GM19035 (cell line): Measurements from ENCODE around the gene NMT1.

ENCODE experiments used
- ATAC-seq: cut with Tn5 transposase; IDR thresholded peaks from one replicate; pipeline ENCODE4 v1.9.1; 2021; ENCODE audit not compliant: unreplicated experiment

Gene NMT1

DNA sequence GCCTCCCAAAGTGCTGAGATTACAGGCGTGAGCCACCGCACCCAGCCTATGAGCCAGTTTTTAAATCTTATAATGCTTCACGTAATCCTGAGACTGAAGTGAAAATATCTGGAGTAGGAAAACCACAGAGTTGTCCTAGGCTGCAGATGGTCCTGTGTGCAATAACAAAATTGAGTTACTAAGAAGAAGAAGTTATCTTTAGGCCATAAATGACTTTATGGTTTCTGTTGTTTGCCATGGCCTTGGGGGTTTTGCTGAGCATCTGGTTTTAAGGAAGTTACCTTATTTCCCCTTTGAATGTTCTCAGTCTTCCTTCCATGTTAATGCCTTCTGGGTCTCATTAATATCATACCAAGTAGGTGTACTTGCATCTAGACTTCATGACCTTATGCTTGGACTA lies 16.5 kb downstream of the NMT1 start:
- ATAC-seq, result no peak

DNA sequence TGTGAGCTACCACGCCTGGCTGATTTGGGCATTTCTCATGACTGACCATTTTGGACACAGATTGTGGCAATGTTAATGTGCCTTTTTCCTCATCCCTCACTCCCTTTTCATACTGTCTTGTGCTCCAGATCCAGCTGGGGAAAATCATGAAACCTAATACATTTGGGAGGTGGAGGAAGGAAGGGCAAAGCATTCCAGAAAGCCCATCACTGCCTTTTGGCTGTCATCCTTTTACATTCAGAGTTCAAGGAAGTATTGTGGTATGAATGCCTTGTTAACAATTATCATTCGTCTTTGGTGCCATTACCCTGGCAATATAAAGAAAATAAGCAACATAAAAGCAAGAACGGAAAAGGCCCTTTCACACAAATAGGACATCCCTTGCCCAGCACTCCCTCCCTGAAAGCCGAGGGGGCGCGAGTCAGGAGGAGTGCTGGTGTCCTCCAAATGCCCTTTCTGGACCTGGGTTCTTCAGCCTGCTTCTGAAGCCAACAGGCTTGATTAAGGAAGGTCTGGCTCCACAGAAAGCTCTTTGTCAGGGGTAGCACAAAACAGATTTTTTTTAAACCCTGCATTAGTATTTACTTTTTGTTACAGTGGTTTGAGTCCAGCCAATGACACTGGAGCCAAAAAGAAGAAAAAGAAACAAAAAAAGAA lies 20.1 kb downstream of the NMT1 start:
- no peak for ATAC-seq

DNA sequence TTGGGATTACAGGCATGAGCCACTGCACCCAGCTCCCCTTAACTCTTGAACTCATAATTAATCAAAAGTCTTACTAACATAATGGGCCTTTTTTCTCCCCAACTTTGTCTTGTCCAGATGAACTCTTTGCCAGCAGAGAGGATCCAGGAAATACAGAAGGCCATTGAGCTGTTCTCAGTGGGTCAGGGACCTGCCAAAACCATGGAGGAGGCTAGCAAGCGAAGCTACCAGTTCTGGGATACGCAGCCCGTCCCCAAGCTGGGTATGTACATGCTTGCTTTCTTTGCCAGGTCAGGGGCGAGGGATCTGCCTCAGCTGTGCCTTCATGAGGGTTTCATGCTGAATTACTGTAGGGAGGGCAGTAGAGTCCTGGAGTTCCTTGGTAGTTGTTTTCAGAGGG lies 25.3 kb downstream of the NMT1 start:
- ATAC-seq, result no peak

DNA sequence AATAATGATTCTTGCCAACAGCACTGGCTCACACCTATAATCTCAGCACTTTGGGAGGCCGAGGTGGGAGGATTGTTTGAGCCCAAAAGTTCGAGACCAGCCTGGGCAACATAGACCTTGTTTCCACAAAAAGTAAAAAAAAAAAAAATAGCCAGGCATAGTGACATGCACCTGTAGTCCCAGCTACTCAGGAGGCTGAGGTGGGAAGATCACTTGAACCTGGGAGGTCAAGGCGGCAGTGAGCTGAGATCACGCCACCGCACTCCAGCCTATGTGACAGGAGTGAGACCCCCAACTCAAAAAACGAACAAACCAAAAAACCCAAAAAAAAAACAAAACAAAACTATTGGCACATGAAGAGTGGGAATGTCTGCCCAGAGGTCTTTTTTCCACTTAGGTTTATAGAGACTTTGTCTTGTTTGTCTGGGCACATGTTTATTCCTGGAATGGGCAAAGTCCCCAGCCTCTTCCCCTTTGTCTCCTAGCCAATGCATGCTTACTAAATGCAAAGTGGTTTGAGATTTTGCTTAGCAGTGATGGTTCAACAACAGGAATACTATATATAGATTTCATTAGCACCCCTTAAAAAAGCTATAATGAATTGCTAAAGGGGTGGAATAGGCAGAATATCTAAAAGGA lies 25.9 kb downstream of the NMT1 start:
- ATAC-seq, result no peak

DNA sequence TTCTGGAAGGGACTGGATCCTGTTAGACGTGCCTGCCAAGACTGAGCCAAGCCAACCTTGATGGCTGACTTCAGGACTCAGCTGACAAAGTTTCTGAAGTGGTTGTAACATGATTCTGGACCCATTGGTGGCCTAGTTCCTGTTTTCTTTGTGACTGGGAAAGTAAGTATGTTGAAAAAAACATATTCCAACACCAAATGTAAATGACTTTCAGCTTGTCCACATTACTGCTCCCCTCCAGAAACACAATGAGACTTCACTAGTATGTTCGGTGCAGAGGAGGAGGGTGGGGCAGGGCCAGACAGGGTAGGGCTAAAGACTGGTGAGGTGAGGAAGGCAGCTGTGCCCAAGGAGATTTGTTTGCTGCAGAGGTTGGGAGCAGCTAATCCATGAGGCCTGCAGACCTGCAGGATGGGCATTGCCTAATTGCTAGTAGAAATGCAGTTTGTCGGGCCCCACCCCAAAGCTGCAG lies 26.4 kb downstream of the NMT1 start:
- no peak for ATAC-seq

DNA sequence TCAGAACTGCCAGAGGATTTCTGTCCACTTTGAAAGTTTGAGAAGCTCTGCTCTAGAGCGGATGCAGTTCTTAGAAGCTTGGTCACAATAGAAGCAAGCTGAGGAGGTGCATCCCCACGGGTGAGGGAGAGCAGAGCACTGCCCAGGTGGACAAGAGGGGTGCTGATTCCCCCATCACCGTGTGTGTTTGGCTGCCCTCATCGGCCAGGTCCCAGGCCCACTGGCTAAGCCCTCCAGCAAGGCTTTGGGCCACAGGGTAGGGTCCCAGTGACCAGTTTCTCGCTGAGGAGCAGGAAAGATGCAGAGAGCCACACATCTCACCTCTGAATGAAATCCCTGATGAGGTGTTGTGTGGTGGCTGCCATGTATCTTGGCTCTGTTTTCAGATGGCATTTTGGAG lies 26.9 kb downstream of the NMT1 start:
- ATAC-seq, result no peak

DNA sequence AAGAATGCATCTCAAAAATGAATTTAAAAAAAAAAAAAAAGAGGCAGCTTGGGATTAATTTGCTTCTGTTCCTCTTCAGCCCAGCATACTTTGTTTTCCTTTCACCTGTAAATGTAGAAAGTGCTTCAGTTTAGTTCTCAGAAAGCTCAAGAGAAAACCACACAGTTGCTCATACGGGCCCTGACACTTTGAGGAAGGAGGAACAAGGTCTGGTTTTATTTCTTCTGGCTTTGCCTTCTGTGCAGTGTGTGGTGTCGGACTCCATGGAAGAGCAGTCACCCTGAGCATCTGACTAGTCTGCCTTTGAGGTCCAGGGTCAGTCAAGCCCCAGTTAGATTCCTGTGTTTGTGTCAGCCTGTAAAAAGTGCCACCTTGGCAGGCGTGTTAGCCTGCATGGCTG lies 27.6 kb downstream of the NMT1 start:
- ATAC-seq, result no peak

DNA sequence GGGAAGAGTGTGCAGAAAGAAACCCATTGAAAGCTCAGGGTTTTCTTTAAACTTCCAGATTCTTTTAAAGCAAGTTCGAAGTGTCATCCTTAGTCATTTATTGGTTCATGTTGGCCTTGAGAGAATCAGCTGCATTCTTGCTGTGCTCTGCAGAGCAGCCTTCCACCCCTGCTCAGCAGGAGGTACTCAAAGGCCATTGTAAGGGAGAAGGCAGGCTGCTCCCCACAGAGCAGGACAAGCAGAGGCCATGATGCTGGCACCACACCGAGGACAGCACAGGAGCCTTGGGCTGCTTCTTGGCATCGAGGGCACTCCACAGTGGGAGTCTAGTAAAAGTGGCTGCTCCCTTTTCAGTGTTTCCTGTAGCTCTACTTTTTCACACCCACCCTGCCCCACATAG lies 29.6 kb downstream of the NMT1 start:
- no peak for ATAC-seq

GRCh38 chr17:45091778-45092425 lies 30.8 kb downstream of the NMT1 start:
- no peak for ATAC-seq

GRCh38 chr17:45092911-45093430 lies 31.9 kb downstream of the NMT1 start:
- ATAC-seq, result no peak

- ATAC-seq, result no peak
These were observed 32.5 kb downstream of the NMT1 start for GRCh38 chr17:45093444-45094110.

DNA sequence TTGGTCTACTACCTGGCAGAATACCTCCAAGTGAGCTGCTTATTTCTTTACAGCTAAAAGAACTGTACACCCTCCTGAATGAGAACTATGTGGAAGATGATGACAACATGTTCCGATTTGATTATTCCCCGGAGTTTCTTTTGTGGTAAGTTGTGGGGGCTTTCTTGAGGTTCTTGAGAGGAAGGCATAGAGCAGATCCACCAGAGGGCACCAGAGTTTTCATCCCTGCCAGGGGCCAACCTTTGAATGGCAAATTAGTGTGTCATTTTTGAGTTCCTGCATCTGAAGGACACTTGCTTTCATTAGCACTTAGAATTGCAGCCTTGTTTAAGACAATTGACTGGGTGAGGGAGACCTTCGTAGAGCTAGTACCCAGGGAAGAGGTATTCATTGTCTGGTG lies 35.0 kb downstream of the NMT1 start:
- no peak for ATAC-seq

DNA sequence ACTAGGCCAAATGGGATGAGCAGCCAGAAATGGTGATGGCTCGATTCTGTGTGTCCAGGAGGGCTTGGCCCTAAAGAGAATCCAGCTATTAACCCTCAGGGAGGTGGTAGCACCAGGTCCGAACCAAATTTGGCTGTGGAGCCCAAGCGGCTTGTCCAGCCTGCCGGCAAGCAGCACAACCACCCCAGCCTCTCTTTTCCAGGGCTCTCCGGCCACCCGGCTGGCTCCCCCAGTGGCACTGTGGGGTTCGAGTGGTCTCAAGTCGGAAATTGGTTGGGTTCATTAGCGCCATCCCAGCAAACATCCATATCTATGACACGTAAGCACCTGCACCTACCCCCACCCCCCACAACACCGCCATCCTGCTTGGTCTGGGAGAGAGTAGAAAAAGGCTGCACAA lies 35.8 kb downstream of the NMT1 start:
- no peak for ATAC-seq

GRCh38 chr17:45098081-45098868 lies 37.2 kb downstream of the NMT1 start:
- ATAC-seq, result no peak

DNA sequence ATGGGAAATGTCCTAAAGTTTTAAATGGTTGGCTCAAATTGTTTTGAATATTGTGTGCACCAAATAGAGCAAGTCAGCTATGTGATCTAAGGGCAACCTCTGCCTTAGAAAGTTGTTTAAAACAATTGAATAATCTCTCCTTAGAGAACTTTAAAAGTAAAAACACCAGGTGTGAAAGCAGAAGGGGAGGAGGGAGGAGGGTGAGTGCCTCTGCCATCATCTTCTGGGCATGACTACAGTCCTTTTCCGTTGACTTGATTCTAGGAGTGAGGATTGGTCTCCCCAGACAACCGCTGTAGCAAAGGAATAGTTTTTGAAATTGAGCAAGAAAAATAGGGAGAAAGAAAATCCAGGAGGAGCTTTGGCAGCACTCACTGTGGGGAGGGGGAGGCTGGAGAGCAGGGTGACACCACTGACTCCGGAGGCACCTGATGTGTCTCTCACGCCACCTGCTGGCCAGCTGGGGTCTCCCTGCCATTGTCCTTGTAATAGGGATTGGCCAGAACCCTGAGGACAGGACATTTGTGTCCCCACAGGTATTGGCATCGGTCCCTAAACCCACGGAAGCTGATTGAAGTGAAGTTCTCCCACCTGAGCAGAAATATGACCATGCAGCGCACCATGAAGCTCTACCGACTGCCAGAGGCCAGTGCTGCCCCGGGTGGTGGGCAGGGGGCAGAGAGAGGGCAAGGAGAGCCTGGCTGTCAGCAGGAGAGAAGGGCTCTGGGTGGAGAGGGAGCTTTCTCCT lies 37.9 kb downstream of the NMT1 start:
- ATAC-seq, result no peak

GRCh38 chr17:45101546-45101882 lies 40.4 kb downstream of the NMT1 start:
- no peak for ATAC-seq

DNA sequence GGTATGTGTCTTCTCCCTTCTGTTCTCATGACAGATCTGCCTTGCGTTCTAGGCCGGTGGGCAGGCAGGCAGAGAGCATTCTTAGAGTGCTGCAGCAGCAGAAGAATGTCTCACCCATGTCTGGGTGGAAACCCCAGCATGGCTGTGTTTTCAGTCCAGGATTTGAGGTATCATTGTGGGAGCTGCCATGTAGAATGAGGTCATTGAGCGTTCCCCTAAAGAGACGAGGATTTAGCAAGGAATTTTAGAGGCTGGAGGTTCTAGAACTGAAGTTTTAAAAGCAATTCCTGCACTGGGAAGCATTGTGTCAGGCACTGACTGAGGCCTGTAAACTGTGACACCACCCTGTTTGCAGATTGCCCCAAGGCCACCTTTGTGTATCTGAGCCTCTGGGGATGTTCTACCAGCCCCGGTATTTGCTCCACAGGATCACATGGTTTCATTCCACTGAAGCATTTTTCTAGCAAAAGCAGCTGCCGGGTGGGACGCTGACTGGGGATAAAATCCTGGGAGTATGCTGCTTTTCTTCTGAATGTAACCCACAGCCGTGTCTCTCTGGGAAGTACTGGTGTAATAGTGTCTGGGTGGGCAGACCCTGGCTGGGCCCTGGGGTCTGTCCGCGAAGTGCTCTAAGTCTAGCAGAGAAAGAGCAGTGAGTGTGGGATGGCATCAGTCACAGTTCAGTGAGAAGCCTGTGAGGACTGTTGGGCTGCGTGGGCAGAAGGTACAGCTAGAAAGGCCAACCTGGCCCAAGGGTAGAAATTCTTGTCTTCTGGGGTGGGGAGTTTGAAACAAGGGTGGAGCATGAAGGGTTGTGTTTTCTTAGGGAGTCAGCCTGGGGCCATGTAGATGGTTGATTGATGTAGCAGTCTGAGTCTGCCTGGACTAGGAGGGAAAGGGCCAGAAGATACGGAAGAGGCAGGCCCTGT lies 41.0 kb downstream of the NMT1 start:
- no peak for ATAC-seq

GRCh38 chr17:45102856-45103255 lies 41.7 kb downstream of the NMT1 start:
- ATAC-seq, result no peak

- ATAC-seq, result no peak
These were observed 42.2 kb downstream of the NMT1 start for GRCh38 chr17:45103269-45103795.
